ENCODE data around the gene DKC1. TPM values are rescaled to one million over a fixed set of nuclear protein-coding genes. Genes with fewer than 3 reads are reported as not detected.
"Not testable (repeated sequence)": the region's sequence is repeated elsewhere in the genome, so short reads cannot be mapped to it uniquely, and the experiment has no call there.

Gene DKC1
- total RNA-seq, 4 donors from 2014 or later: 38.1 to 60.6 (median 42.9) TPM

DNA sequence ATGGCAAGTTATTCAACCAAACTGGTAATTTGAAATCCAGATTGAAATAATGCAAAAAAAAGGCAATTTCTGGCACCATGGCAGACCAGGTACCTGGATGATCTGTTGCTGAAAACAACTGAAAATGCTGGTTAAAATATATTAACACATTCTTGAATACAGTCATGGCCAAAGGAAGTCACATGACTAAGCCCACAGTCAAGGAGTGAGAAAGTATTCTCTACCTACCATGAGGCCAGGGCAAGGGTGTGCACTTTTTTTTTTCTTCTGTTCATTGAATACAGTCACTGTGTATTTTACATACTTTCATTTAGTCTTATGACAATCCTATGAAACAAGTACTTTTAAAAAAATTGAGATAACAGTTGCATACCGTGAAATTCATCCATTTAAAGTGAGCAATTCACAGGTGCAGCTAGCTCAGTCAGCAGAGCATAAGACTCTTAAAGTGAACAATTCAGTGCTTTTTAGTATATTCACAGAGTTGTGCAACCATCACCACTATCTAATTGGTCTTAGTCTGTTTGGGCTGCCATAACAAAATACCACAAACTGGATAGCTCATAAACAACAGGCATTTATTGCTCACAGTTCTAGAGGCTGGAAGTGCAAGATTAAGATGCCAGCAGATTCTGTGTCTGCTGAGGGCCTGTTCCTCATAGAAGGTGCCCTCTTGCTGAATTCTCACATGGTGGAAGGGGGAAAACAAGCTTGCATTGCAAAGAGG, 47.4 kb downstream of the DKC1 start:
- Histone ChIP-seq H3K27ac (no peak overlapping the region), H3K4me3 (no peak overlapping the region), H3K27me3 (no peaks in the 10 kb centered on the region), H3K4me1 (peaks cover 5% of the 10 kb centered on the region), H3K36me3 (no peaks in the 10 kb centered on the region), H3K9me3 (no peaks in the 10 kb centered on the region)
- DNase-seq (ENCODE audit: low spot score in 2 of 2): no peak
- no peak for TF ChIP-seq EP300 (IDR thresholded peaks at IDR 0.05)
- TF ChIP-seq CTCF (IDR thresholded peaks at IDR 0.05): no peak
- TF ChIP-seq POLR2A (IDR thresholded peaks at IDR 0.05): no peak
- TF ChIP-seq POLR2AphosphoS5 (IDR thresholded peaks at IDR 0.05): no peak
- WGBS: 70% methylated on average over 1 of the region's 1 CpG

DNA sequence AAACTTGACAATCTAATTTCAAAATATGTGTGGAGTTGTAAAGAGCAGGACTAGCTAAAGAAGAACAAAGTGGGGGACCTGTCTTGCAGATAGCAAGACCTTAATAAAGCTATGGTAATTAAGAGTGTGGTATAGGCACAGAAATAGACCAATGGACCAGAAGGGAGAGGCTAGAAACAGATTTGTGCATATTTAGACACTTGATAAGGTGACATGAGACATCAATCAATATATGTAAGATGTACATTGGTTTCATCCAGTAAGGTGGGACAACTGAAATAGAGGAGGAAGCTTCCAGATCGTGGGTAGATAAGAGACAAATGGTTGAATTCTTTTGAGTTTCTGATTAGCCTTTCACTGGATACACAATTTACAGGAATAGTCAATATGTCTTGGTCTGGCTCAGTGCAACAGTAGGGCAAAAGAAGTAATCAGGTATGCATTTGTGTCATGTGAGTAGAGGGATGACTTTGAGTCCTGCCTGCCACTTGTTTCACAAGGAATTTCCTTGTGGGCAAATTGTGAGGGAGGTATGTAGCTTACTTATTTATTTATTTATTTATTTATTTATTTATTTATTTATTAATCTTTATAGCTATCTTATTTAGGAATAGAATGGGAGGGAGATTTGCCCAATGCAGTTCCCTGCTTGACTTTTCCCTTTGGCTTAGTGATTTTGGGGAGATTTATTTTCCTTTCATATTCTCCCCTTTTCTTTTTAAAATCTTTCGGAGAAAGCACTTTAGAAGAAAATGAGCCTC, 49.9 kb downstream of the DKC1 start:
- Histone ChIP-seq H3K36me3 (no peaks in the 10 kb centered on the region), H3K4me1 (no peaks in the 10 kb centered on the region), H3K27me3 (no peaks in the 10 kb centered on the region), H3K9me3 (no peaks in the 10 kb centered on the region), H3K27ac (no peak overlapping the region), H3K4me3 (no peak overlapping the region)
- no peak for DNase-seq (ENCODE audit: low spot score in 2 of 2)
- WGBS: 57% methylated on average over 2 of the region's 2 CpGs
- no peak for TF ChIP-seq POLR2AphosphoS5 (IDR thresholded peaks at IDR 0.05)
- no peak for TF ChIP-seq CTCF (IDR thresholded peaks at IDR 0.05)
- TF ChIP-seq POLR2A (IDR thresholded peaks at IDR 0.05): no peak
- TF ChIP-seq EP300 (IDR thresholded peaks at IDR 0.05): no peak

DNA sequence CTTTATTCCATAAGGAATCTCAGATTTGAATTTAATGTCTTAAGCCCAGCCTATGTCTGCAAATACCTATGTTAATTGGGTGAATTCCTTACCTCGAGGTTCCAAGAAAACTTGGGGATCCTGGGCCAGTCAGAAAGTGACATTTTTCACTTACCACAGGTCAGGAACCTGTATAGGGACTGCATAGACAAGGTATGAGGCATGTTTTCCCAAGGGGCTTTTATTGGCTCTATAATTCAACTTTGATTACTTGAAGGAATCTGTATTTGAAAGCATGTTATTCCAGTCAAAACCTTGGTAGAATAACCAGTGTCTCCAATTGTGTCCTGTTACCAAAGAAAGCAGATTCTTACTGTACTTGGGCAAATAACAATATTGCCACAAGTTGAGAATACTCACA, 51.1 kb downstream of the DKC1 start:
- no peaks in the 10 kb centered on the region for H3K9me3 ChIP-seq
- H3K4me3 ChIP-seq: no peak overlapping the region
- no peak for DNase-seq (ENCODE audit: low spot score in 2 of 2)
- 18% methylated on average over 1 of the region's 1 CpG for WGBS
- no peak overlapping the region for H3K27ac ChIP-seq
- H3K36me3 ChIP-seq: no peaks in the 10 kb centered on the region
- H3K4me1 ChIP-seq: no peaks in the 10 kb centered on the region
- no peaks in the 10 kb centered on the region for H3K27me3 ChIP-seq
- no peak for TF ChIP-seq EP300 (IDR thresholded peaks at IDR 0.05)
- TF ChIP-seq CTCF (IDR thresholded peaks at IDR 0.05): no peak
- no peak for TF ChIP-seq POLR2AphosphoS5 (IDR thresholded peaks at IDR 0.05)
- TF ChIP-seq POLR2A (IDR thresholded peaks at IDR 0.05): no peak

GRCh38 chrX:154815274-154815818, 52.7 kb downstream of the DKC1 start:
- TF ChIP-seq CTCF (IDR thresholded peaks at IDR 0.05) (no peak), POLR2AphosphoS5 (IDR thresholded peaks at IDR 0.05) (no peak), POLR2A (IDR thresholded peaks at IDR 0.05) (no peak), EP300 (IDR thresholded peaks at IDR 0.05) (no peak)
- no peak for DNase-seq (ENCODE audit: low spot score in 2 of 2)
- Histone ChIP-seq H3K36me3 (no peaks in the 10 kb centered on the region), H3K27me3 (no peaks in the 10 kb centered on the region), H3K9me3 (no peaks in the 10 kb centered on the region), H3K27ac (no peak overlapping the region), H3K4me1 (no peaks in the 10 kb centered on the region), H3K4me3 (no peak overlapping the region)
- WGBS: 73% methylated on average over 5 of the region's 5 CpGs

GRCh38 chrX:154816326-154816898, 53.7 kb downstream of the DKC1 start:
- H3K27me3 ChIP-seq; DNase-seq (ENCODE audit: low spot score in 2 of 2); H3K4me3 ChIP-seq; H3K36me3 ChIP-seq; H3K9me3 ChIP-seq; H3K4me1 ChIP-seq; H3K27ac ChIP-seq: not testable (repeated sequence)
- 77% methylated on average over 4 of the region's 4 CpGs for WGBS

DNA sequence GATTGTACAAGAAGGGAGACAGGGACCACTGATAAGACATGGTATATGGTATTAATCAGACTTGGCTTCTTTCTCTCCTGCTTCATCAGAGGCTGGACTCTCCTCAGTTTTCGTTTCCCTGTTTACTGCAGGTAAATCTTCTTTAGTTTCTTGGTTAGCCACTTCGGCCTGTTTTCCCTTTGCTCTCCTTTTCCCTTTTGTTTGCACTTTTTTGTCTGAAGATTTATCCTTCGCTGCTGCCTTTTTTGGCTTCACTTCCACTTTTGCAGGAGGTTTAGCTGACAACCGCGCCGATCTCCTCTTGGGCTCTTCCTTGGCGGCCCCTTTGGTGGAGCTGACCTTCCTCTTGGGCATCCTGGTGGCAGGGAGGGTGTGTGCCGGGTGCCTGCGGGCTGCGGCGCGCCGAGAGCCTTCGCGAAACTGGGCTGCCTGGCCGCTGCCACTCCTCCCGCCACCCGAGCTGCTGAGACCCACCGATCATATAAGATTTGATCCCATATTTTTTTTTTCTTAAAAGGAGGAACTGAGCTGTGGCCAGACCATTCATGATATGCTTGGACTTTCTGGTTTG, 54.5 kb downstream of the DKC1 start:
- not testable (repeated sequence) for H3K36me3 ChIP-seq; H3K9me3 ChIP-seq; H3K4me1 ChIP-seq; DNase-seq (ENCODE audit: low spot score in 2 of 2); H3K4me3 ChIP-seq; H3K27ac ChIP-seq; H3K27me3 ChIP-seq
- WGBS: 93% methylated on average over 19 of the region's 19 CpGs

All from suprapubic skin (tissue), 4 donors.